GM19099 (cell line): ENCODE data around the gene ZNF281.

Source experiments
- POLR2A ChIP-seq: IDR thresholded peaks from 3 replicates; pipeline ENCODE4 v1.6.1; 2011; ENCODE audit warnings: low read depth; ENCODE audit not compliant: insufficient read length; ENCODE audit errors: extremely low read depth

Gene ZNF281

GRCh38 chr1:200409761-200410565, at the start of gene ZNF281:
Gene ZNF281 (minus strand): TSS chr1:200410036. CDS start chr1:200409705, 331 bp downstream.
- TF ChIP-seq POLR2A, result peak; percentile 61

- no peak for TF ChIP-seq POLR2A
Measured at GRCh38 chr1:200458780-200459179, 48.9 kb upstream of the ZNF281 start.

GRCh38 chr1:200457810-200458209, 48.0 kb upstream of the ZNF281 start:
- no peak for TF ChIP-seq POLR2A

GRCh38 chr1:200454425-200454824, 44.6 kb upstream of the ZNF281 start:
- no peak for TF ChIP-seq POLR2A

- TF ChIP-seq POLR2A, result no peak
Measured at GRCh38 chr1:200453553-200453905, 43.7 kb upstream of the ZNF281 start.

GRCh38 chr1:200452850-200453552, 43.2 kb upstream of the ZNF281 start:
- no peak for TF ChIP-seq POLR2A

- TF ChIP-seq POLR2A, result no peak
Measured at GRCh38 chr1:200448034-200448762, 38.4 kb upstream of the ZNF281 start.

GRCh38 chr1:200445213-200445612, 35.4 kb upstream of the ZNF281 start:
- no peak for TF ChIP-seq POLR2A

- TF ChIP-seq POLR2A, result no peak
Measured at GRCh38 chr1:200444478-200444877, 34.6 kb upstream of the ZNF281 start.

GRCh38 chr1:200443860-200444259, 34.0 kb upstream of the ZNF281 start:
- no peak for TF ChIP-seq POLR2A

GRCh38 chr1:200442537-200443156, 32.8 kb upstream of the ZNF281 start:
- TF ChIP-seq POLR2A, result no peak

- no peak for TF ChIP-seq POLR2A
Measured at GRCh38 chr1:200442023-200442422, 32.2 kb upstream of the ZNF281 start.

GRCh38 chr1:200438911-200439310, 29.1 kb upstream of the ZNF281 start:
- TF ChIP-seq POLR2A, result no peak

- TF ChIP-seq POLR2A, result no peak
Measured at GRCh38 chr1:200437556-200438203, 27.8 kb upstream of the ZNF281 start.

- no peak for TF ChIP-seq POLR2A
Measured at GRCh38 chr1:200437088-200437487, 27.3 kb upstream of the ZNF281 start.
